Calu3 (cell line): Measurements from ENCODE around the gene SMC6. TPM values are rescaled to one million over a fixed set of nuclear protein-coding genes. Genes with fewer than 3 reads are reported as not detected.

ENCODE experiments used
- BruUV-seq: library from RNA; stranded (reverse); fragments of 400-500 nt; replicated peaks from 2 replicates; lab custom pipeline; 2021; lab: Mats Ljungman, UMichigan
- CTCF ChIA-PET: fragments of 300-600 bp; sonication (Branson Sonifier 250); formaldehyde crosslinking; loops from one replicate; lab custom pipeline; 2022; ENCODE audit warnings: antibody characterized with exemption; lab: Charles Lee
- DNase-seq: peaks from one replicate; pipeline ENCODE4 v3.0.0; 2022
- H3K27ac Mint-ChIP-seq: one replicate; pipeline ENCODE4 v1.8.0; 2022; ENCODE audit warnings: mixed read lengths; ENCODE audit not compliant: unreplicated experiment
- H3K27me3 Mint-ChIP-seq: one replicate; pipeline ENCODE4 v1.8.0; 2022; ENCODE audit warnings: mixed read lengths; ENCODE audit not compliant: unreplicated experiment
- H3K36me3 Mint-ChIP-seq: one replicate; pipeline ENCODE4 v1.8.0; 2022; ENCODE audit warnings: mild to moderate bottlenecking, moderate library complexity, mixed read lengths; ENCODE audit not compliant: insufficient read depth, unreplicated experiment
- H3K4me1 Mint-ChIP-seq: one replicate; pipeline ENCODE4 v1.8.0; 2022; ENCODE audit warnings: mild to moderate bottlenecking, low read depth, mixed read lengths; ENCODE audit not compliant: unreplicated experiment
- H3K4me3 Mint-ChIP-seq: one replicate; pipeline ENCODE4 v1.8.0; 2022; ENCODE audit warnings: mild to moderate bottlenecking, low read depth, moderate library complexity, mixed read lengths; ENCODE audit not compliant: unreplicated experiment
- H3K9me3 Mint-ChIP-seq: one replicate; pipeline ENCODE4 v1.8.0; 2022; ENCODE audit warnings: low read depth, mixed read lengths; ENCODE audit not compliant: unreplicated experiment
- intact Hi-C: fragments of 100-400 bp; cut with micrococcal nuclease; formaldehyde crosslinking; loops from one replicate; pipeline ENCODE4 v1.10.0; 2022; ENCODE audit not compliant: unreplicated experiment
- total RNA-seq: library from RNA; stranded (reverse); gene quantifications from 2 replicates; pipeline ENCODE4 v1.2.3, GENCODE V29; 2022
- TF ChIP-seq, protein P1 (sequence below): fragments of 200-600 bp; IDR thresholded peaks from one replicate; pipeline ENCODE4 v1.8.0; 2022; ENCODE audit warnings: antibody characterized with exemption; ENCODE audit not compliant: unreplicated experiment

Gene SMC6
- total RNA-seq, 1 experiment from 2014 or later, result 31.6 TPM

DNA sequence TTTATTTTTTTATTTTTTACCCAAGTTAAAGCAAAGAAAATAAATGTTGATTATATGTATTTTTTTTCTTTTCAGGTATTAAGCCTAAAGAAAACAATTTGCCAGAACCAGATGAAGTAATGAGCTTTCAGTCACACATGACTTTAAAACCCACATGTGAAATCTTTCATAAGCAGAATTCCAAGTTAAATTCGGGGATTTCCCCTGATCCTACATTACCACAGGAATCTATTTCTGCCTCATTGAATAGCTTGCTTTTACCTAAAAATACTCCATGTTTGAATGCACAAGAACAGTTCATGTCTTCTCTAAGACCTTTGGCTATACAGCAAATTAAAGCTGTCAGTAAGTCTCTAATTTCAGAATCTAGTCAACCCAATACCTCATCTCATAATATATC lies 26.9 kb upstream of the SMC6 start:
- Mint-ChIP-seq H3K27ac (no peak overlapping the region), H3K9me3 (no peaks in the 10 kb centered on the region), H3K4me3 (no peak overlapping the region), H3K27me3 (no peaks in the 10 kb centered on the region), H3K36me3 (peaks cover 10% of the 10 kb centered on the region), H3K4me1 (no peaks in the 10 kb centered on the region)
- no peak for DNase-seq
- intact Hi-C loops, result no loop called here
- no TSS peak for BruUV-seq
- CTCF ChIA-PET, result no interaction called here
- TF ChIP-seq, protein P1, sequence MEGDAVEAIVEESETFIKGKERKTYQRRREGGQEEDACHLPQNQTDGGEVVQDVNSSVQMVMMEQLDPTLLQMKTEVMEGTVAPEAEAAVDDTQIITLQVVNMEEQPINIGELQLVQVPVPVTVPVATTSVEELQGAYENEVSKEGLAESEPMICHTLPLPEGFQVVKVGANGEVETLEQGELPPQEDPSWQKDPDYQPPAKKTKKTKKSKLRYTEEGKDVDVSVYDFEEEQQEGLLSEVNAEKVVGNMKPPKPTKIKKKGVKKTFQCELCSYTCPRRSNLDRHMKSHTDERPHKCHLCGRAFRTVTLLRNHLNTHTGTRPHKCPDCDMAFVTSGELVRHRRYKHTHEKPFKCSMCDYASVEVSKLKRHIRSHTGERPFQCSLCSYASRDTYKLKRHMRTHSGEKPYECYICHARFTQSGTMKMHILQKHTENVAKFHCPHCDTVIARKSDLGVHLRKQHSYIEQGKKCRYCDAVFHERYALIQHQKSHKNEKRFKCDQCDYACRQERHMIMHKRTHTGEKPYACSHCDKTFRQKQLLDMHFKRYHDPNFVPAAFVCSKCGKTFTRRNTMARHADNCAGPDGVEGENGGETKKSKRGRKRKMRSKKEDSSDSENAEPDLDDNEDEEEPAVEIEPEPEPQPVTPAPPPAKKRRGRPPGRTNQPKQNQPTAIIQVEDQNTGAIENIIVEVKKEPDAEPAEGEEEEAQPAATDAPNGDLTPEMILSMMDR, result no peak

DNA sequence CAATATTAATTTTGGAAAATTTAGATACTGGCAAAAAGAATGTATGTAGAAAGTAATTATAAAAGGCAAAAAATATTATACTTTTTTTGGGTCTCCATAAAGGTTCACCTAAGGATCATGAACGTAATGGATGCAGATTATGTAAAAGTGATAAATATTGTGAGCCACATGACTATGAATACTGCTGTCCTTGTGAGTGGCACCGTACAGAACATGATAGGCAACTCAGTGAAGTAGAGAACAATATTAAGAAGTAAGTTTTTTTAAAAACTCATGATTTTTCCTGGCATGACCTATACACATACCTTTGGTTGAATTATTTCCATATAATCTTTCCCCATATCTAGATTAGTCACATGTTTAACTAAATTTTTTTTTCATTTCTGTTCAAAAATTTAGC lies 18.9 kb upstream of the SMC6 start:
- no peak for DNase-seq
- H3K27me3 Mint-ChIP-seq, result no peaks in the 10 kb centered on the region
- no peaks in the 10 kb centered on the region for H3K4me1 Mint-ChIP-seq
- no peak overlapping the region for H3K27ac Mint-ChIP-seq
- BruUV-seq, result no TSS peak
- CTCF ChIA-PET, result no interaction called here
- H3K9me3 Mint-ChIP-seq, result no peaks in the 10 kb centered on the region
- TF ChIP-seq, protein P1, result no peak
- peaks cover 10% of the 10 kb centered on the region for H3K36me3 Mint-ChIP-seq
- intact Hi-C loops, result no loop called here
- no peak overlapping the region for H3K4me3 Mint-ChIP-seq

DNA sequence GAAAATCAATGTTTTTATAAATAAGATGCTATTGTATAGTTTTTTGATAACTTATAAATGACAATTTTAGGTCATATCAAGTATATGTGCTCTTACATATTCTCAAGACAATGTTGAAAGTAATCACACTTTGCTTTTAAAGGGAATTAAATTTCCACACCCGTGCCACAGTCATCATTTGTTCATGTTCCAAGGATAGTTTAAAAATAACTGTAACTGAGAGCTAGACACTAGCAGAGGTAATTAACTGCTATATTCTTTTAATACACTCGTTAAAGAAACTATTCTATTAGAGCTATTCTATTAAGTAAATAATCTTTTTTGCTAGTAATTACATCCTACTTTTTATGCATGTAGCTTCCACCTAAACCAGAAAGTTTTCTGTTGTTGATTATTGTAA lies 18.3 kb upstream of the SMC6 start:
- Mint-ChIP-seq H3K9me3 (no peaks in the 10 kb centered on the region), H3K27ac (no peak overlapping the region), H3K4me1 (no peaks in the 10 kb centered on the region), H3K36me3 (peaks cover 9% of the 10 kb centered on the region), H3K4me3 (no peak overlapping the region), H3K27me3 (no peaks in the 10 kb centered on the region)
- TF ChIP-seq, protein P1, result no peak
- intact Hi-C loops, result no loop called here
- BruUV-seq, result no TSS peak
- no peak for DNase-seq
- CTCF ChIA-PET, result no interaction called here

DNA sequence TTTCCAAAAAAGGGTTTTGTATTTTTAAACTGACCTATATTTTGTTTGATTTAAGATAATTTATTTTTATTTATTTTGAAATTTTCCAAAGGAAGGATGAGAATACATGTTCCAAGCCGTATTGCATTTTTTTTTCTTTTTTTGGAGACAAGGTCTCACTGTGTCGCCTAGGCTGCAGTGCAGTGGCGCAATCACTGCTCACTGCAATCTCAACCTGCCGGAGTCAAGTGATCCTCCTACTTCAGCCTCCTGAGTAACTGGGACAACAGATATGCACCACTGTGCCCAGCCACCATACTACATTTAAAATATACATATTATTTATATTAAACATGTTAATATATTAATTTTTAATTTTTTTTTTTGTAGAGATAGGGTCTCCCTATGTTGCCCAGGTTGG lies 15.3 kb upstream of the SMC6 start:
- CTCF ChIA-PET, result no interaction called here
- BruUV-seq, result no TSS peak
- Mint-ChIP-seq H3K4me1 (no peaks in the 10 kb centered on the region), H3K4me3 (no peak overlapping the region), H3K36me3 (no peaks in the 10 kb centered on the region), H3K27me3 (no peaks in the 10 kb centered on the region), H3K9me3 (no peaks in the 10 kb centered on the region), H3K27ac (no peak overlapping the region)
- no peak for DNase-seq
- intact Hi-C loops, result no loop called here
- TF ChIP-seq, protein P1, result no peak
